HEK293 (cell line): Measurements from ENCODE around the gene DBH.

ENCODE experiments used
- BCL11A ChIP-seq: fragments of 450-650 bp; formaldehyde crosslinking; IDR thresholded peaks from 2 replicates; pipeline ENCODE4 v1.5.1; 2016; ENCODE audit warnings: low read depth, missing biosample characterization, missing genetic modification characterization
- FEZF1 ChIP-seq: fragments of 450-650 bp; formaldehyde crosslinking; IDR thresholded peaks from 2 replicates; pipeline ENCODE4 v1.5.1; 2016; ENCODE audit warnings: missing biosample characterization, missing genetic modification characterization
- GLIS2 ChIP-seq: fragments of 450-650 bp; formaldehyde crosslinking; IDR thresholded peaks from 2 replicates; pipeline ENCODE4 v1.5.1; 2016; ENCODE audit warnings: missing biosample characterization, missing genetic modification characterization
- HOXC10 ChIP-seq: sonication (generic); formaldehyde crosslinking; IDR thresholded peaks from 2 replicates; pipeline ENCODE4 v1.8.1; 2023; ENCODE audit warnings: mild to moderate bottlenecking, missing genetic modification reagents
- MEIS1 ChIP-seq: sonication (generic); formaldehyde crosslinking; IDR thresholded peaks from 2 replicates; pipeline ENCODE4 v1.8.1; 2022; ENCODE audit warnings: missing genetic modification reagents, mild to moderate bottlenecking, borderline replicate concordance
- MYNN ChIP-seq: fragments of 450-650 bp; formaldehyde crosslinking; IDR thresholded peaks from 2 replicates; pipeline ENCODE4 v1.5.1; 2016; ENCODE audit warnings: missing biosample characterization, missing genetic modification characterization, borderline replicate concordance
- WT1 ChIP-seq: fragments of 450-650 bp; formaldehyde crosslinking; IDR thresholded peaks from 2 replicates; pipeline ENCODE4 v1.5.1; 2016; ENCODE audit warnings: missing biosample characterization, missing genetic modification characterization
- ZBTB10 ChIP-seq: fragments of 450-650 bp; formaldehyde crosslinking; IDR thresholded peaks from 2 replicates; pipeline ENCODE4 v1.5.1; 2016; ENCODE audit warnings: missing biosample characterization, missing genetic modification characterization
- ZNF140 ChIP-seq: fragments of 450-650 bp; formaldehyde crosslinking; IDR thresholded peaks from 2 replicates; pipeline ENCODE4 v1.5.1; 2016; ENCODE audit warnings: missing biosample characterization, missing genetic modification characterization
- ZNF155 ChIP-seq: fragments of 450-650 bp; formaldehyde crosslinking; IDR thresholded peaks from 2 replicates; pipeline ENCODE4 v1.5.1; 2016; ENCODE audit warnings: missing biosample characterization, missing genetic modification characterization
- ZNF16 ChIP-seq: fragments of 450-650 bp; formaldehyde crosslinking; IDR thresholded peaks from 2 replicates; pipeline ENCODE4 v1.5.1; 2016; ENCODE audit warnings: low read depth, missing biosample characterization, missing genetic modification characterization
- ZNF335 ChIP-seq: fragments of 450-650 bp; formaldehyde crosslinking; conservative IDR thresholded peaks from 2 replicates; pipeline ENCODE4 v1.5.1; 2016; ENCODE audit warnings: missing biosample characterization, missing genetic modification characterization
- ZNF354C ChIP-seq: fragments of 450-650 bp; formaldehyde crosslinking; IDR thresholded peaks from 2 replicates; pipeline ENCODE4 v1.5.1; 2016; ENCODE audit warnings: missing biosample characterization, missing genetic modification characterization, low read depth, borderline replicate concordance
- ZNF391 ChIP-seq: fragments of 450-650 bp; formaldehyde crosslinking; IDR thresholded peaks from 2 replicates; pipeline ENCODE4 v1.5.1; 2016; ENCODE audit warnings: low read depth, missing biosample characterization, missing genetic modification characterization, borderline replicate concordance
- ZNF404 ChIP-seq: fragments of 450-650 bp; formaldehyde crosslinking; IDR thresholded peaks from 2 replicates; pipeline ENCODE4 v1.5.1; 2017; ENCODE audit warnings: missing biosample characterization, missing genetic modification characterization
- ZNF473 ChIP-seq: fragments of 450-650 bp; formaldehyde crosslinking; IDR thresholded peaks from 2 replicates; pipeline ENCODE4 v1.5.1; 2017; ENCODE audit warnings: missing biosample characterization, missing genetic modification characterization
- ZNF488 ChIP-seq: fragments of 450-650 bp; formaldehyde crosslinking; IDR thresholded peaks from 2 replicates; pipeline ENCODE4 v1.5.1; 2016; ENCODE audit warnings: missing biosample characterization, missing genetic modification characterization
- ZNF501 ChIP-seq: fragments of 450-650 bp; formaldehyde crosslinking; IDR thresholded peaks from 2 replicates; pipeline ENCODE4 v1.5.1; 2016; ENCODE audit warnings: missing biosample characterization, missing genetic modification characterization
- ZNF544 ChIP-seq: fragments of 450-650 bp; formaldehyde crosslinking; IDR thresholded peaks from 2 replicates; pipeline ENCODE4 v1.5.0; 2017; ENCODE audit warnings: missing biosample characterization, missing genetic modification characterization
- ZNF558 ChIP-seq: fragments of 450-650 bp; formaldehyde crosslinking; IDR thresholded peaks from 2 replicates; pipeline ENCODE4 v1.5.1; 2016; ENCODE audit warnings: missing biosample characterization, missing genetic modification characterization
- ZNF561 ChIP-seq: fragments of 450-650 bp; IDR thresholded peaks from 2 replicates; pipeline ENCODE4 v1.5.1; 2018; ENCODE audit warnings: missing biosample characterization, missing genetic modification characterization, borderline replicate concordance
- ZNF610 ChIP-seq: fragments of 450-650 bp; formaldehyde crosslinking; IDR thresholded peaks from 2 replicates; pipeline ENCODE4 v1.5.1; 2016; ENCODE audit warnings: missing biosample characterization, missing genetic modification characterization, borderline replicate concordance
- ZNF624 ChIP-seq: fragments of 450-650 bp; formaldehyde crosslinking; IDR thresholded peaks from 2 replicates; pipeline ENCODE4 v1.5.1; 2017; ENCODE audit warnings: missing biosample characterization, missing genetic modification characterization
- ZNF626 ChIP-seq: fragments of 450-650 bp; sonication (Bioruptor Pico); formaldehyde crosslinking; IDR thresholded peaks from 2 replicates; pipeline ENCODE4 v1.5.1; 2018; ENCODE audit warnings: missing biosample characterization, missing genetic modification characterization, inconsistent platforms
- ZNF660 ChIP-seq: fragments of 450-650 bp; IDR thresholded peaks from 2 replicates; pipeline ENCODE4 v1.5.1; 2018; ENCODE audit warnings: missing biosample characterization, mild to moderate bottlenecking, missing genetic modification characterization
- ZNF677 ChIP-seq: fragments of 450-650 bp; IDR thresholded peaks from 2 replicates; pipeline ENCODE4 v1.5.0; 2018; ENCODE audit warnings: missing biosample characterization, mild to moderate bottlenecking, missing genetic modification characterization, moderate library complexity
- ZNF701 ChIP-seq: fragments of 450-650 bp; formaldehyde crosslinking; IDR thresholded peaks from 2 replicates; pipeline ENCODE4 v1.5.1; 2016; ENCODE audit warnings: missing biosample characterization, missing genetic modification characterization
- ZNF707 ChIP-seq: fragments of 450-650 bp; formaldehyde crosslinking; IDR thresholded peaks from 2 replicates; pipeline ENCODE4 v1.5.1; 2016; ENCODE audit warnings: missing biosample characterization, missing genetic modification characterization
- ZNF777 ChIP-seq: fragments of 450-650 bp; formaldehyde crosslinking; IDR thresholded peaks from 2 replicates; pipeline ENCODE4 v1.5.1; 2017; ENCODE audit warnings: missing biosample characterization, missing genetic modification characterization, borderline replicate concordance
- ZNF830 ChIP-seq: fragments of 450-650 bp; IDR thresholded peaks from 2 replicates; pipeline ENCODE4 v1.5.0; 2018; ENCODE audit warnings: missing biosample characterization, missing genetic modification characterization, low read depth, mild to moderate bottlenecking, moderate library complexity
- ZXDB ChIP-seq: fragments of 450-650 bp; formaldehyde crosslinking; IDR thresholded peaks from 2 replicates; pipeline ENCODE4 v1.5.1; 2016; ENCODE audit warnings: missing biosample characterization, missing genetic modification characterization
- TF ChIP-seq, protein P1 (sequence below): fragments of 450-650 bp; formaldehyde crosslinking; IDR thresholded peaks from 2 replicates; pipeline ENCODE4 v1.5.1; 2016; ENCODE audit warnings: missing biosample characterization, missing genetic modification characterization
- TF ChIP-seq, protein P2 (sequence below): fragments of 450-650 bp; formaldehyde crosslinking; IDR thresholded peaks from 2 replicates; pipeline ENCODE4 v1.5.0; 2017; ENCODE audit warnings: missing biosample characterization, missing genetic modification characterization, borderline replicate concordance

The DBH gene

DNA sequence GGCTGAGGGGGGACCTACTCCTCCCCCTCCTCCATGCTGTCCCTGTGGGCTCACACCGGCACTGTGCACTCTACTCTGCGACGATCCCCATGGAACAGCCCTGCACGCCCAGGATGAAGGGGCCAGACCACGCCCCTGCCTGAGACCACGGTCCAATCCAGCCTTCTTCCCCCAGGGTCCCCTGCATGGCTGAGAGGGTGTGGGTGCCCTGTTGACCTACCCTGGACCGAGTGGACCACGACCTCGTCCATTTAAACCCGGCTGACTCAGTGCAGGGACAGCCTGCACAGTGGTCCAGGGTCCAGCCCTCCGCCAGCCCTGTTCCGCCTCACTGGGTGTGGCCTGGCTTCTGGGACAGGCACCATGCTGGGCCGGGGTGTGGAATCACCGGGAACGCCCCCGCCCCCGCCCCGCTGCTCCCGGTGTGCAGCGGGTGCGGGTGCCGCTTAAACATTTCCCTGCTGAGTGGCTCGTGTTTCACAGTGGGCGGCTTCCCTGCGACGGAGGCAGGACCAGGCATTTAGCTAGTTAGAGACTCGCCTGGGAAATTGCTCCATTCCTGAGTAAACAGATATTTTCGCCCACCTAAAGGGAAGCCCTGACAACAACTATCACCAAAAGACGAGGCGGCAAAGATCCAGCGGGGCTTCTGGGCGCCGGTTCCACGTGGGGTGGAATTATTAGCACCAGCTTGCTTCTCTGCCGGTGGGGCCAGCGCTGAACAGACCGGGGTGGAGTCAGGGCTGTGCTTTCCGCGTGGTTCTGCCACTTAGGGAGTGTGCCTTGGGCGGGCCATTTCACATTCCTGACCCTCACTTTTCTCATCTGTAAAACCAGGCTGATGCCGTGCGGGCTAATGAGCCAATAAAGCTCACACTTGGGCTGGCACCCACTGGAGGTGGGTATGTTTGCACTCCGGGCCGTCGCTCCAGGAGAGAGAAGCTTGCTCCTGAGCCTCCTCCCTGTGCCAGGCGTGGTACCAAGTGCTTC lies 22.6 kb downstream of the DBH start (continued):
- TF ChIP-seq FEZF1 (tag by site-specific recombination) (peak; percentile 76), BCL11A (peak; percentile 68; the same call in 1 of the 2 replicates), ZNF354C (tag by site-specific recombination) (no peak), ZNF624 (no peak), ZXDB (tag by site-specific recombination) (0 out of 2 replicates have a peak, but pooled peaks have one; percentile 31), ZNF561 (tag by site-specific recombination) (peak; percentile 77; the same call in 1 of the 2 replicates), ZNF473 (tag by site-specific recombination) (no peak), ZNF488 (tag by site-specific recombination) (no peak), ZNF544 (tag by site-specific recombination) (no peak), ZNF660 (tag by site-specific recombination) (peak; percentile 79; the same call in 1 of the 2 replicates), ZBTB10 (tag by site-specific recombination) (no peak), ZNF501 (tag by site-specific recombination) (no peak), MYNN (tag by site-specific recombination) (no peak), ZNF707 (tag by site-specific recombination) (no peak), ZNF16 (no peak), ZNF830 (tag by site-specific recombination) (no peak), ZNF777 (no peak), MEIS1 (no peak), GLIS2 (tag by site-specific recombination) (0 out of 2 replicates have a peak, but pooled peaks have one; percentile 41), ZNF391 (tag by site-specific recombination) (no peak; the same call in 1 of the 2 replicates), ZNF558 (tag by site-specific recombination) (no peak), ZNF626 (tag by site-specific recombination) (no peak), ZNF677 (tag by site-specific recombination) (no peak), HOXC10 (CRISPR knock-in tag) (no peak), WT1 (tag by site-specific recombination) (no peak), ZNF140 (no peak), ZNF404 (tag by site-specific recombination) (no peak), ZNF335 (peak; percentile 98), ZNF701 (no peak), ZNF610 (no peak), ZNF155 (tag by site-specific recombination) (no peak)
- TF ChIP-seq, protein P1, sequence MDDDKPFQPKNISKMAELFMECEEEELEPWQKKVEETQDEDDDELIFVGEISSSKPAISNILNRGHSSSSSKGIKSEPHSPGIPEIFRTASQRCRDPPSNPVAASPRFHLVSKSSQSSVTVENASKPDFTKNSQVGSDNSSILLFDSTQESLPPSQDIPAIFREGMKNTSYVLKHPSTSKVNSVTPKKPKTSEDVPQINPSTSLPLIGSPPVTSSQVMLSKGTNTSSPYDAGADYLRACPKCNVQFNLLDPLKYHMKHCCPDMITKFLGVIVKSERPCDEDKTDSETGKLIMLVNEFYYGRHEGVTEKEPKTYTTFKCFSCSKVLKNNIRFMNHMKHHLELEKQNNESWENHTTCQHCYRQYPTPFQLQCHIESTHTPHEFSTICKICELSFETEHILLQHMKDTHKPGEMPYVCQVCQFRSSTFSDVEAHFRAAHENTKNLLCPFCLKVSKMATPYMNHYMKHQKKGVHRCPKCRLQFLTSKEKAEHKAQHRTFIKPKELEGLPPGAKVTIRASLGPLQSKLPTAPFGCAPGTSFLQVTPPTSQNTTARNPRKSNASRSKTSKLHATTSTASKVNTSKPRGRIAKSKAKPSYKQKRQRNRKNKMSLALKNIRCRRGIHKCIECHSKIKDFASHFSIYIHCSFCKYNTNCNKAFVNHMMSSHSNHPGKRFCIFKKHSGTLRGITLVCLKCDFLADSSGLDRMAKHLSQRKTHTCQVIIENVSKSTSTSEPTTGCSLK (tag by site-specific recombination), result no peak
- TF ChIP-seq, protein P2, sequence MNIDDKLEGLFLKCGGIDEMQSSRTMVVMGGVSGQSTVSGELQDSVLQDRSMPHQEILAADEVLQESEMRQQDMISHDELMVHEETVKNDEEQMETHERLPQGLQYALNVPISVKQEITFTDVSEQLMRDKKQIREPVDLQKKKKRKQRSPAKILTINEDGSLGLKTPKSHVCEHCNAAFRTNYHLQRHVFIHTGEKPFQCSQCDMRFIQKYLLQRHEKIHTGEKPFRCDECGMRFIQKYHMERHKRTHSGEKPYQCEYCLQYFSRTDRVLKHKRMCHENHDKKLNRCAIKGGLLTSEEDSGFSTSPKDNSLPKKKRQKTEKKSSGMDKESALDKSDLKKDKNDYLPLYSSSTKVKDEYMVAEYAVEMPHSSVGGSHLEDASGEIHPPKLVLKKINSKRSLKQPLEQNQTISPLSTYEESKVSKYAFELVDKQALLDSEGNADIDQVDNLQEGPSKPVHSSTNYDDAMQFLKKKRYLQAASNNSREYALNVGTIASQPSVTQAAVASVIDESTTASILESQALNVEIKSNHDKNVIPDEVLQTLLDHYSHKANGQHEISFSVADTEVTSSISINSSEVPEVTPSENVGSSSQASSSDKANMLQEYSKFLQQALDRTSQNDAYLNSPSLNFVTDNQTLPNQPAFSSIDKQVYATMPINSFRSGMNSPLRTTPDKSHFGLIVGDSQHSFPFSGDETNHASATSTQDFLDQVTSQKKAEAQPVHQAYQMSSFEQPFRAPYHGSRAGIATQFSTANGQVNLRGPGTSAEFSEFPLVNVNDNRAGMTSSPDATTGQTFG (tag by site-specific recombination), result no peak
